Gastrocnemius medialis (tissue), 4 donors: ENCODE measurements around the gene JAML. TPM values are rescaled to one million over a fixed set of nuclear protein-coding genes. Genes with fewer than 3 reads are reported as not detected.

ENCODE experiments used
- ATAC-seq, 2 donors: fragments of 150-250 bp; one replicate each; pipeline ENCODE4 v1.9.1; 2016
- DNase-seq, 2 donors: peaks; one replicate each; pipeline ENCODE4 v3.0.0-alpha.2; 2019
- H3K27ac ChIP-seq, 4 donors: fragments of 200-600 bp; sonication (generic); 1 replicate in 1 of 4; 2 replicates in 3 of 4; pipeline ENCODE4 v1.5.1; 2016 to 2018; ENCODE audit warnings: mild to moderate bottlenecking in 2 of 4, moderate library complexity in 1 of 4
- H3K27me3 ChIP-seq, 3 donors: fragments of 200-600 bp; sonication (generic) in 2 of 3; 1 replicate in 1 of 3; 2 replicates in 2 of 3; pipeline versions ENCODE4 v1.5.1 to v1.6.0; 2016 to 2019; ENCODE audit warnings: mild to moderate bottlenecking in 1 of 3, moderate library complexity in 1 of 3
- H3K36me3 ChIP-seq, 2 donors: fragments of 200-600 bp; sonication (generic) in 1 of 2; one replicate each; pipeline ENCODE4 v1.5.1; 2017 to 2018
- H3K4me1 ChIP-seq, 2 donors: fragments of 200-600 bp; sonication (generic) in 1 of 2; one replicate each; pipeline ENCODE4 v1.5.1; 2016 to 2017; ENCODE audit warnings: mild to moderate bottlenecking in 2 of 2
- H3K4me3 ChIP-seq, 4 donors: fragments of 200-600 bp; sonication (generic) in 3 of 4; 1 replicate in 1 of 4; 2 replicates in 3 of 4; pipeline ENCODE4 v1.5.1; 2016 to 2019; ENCODE audit warnings: mild to moderate bottlenecking in 2 of 4
- H3K9me3 ChIP-seq, 3 donors: fragments of 200-600 bp; sonication (generic) in 2 of 3; 1 replicate in 1 of 3; 2 replicates in 2 of 3; pipeline ENCODE4 v1.5.1; 2016 to 2019
- POLR2A ChIP-seq, 2 donors: fragments of 450-650 bp; IDR thresholded peaks; one replicate each; pipeline ENCODE4 v1.6.1; 2017; ENCODE audit warnings: antibody characterized with exemption in 2 of 2, mild to moderate bottlenecking in 2 of 2, moderate library complexity in 2 of 2
- in situ Hi-C, 4 donors: fragments of 200-750 bp; cut with MboI; loops; one replicate each; pipeline versions ENCODE4 v1.15.0 to v1.8.0; 2017; ENCODE audit warnings: low sequenced_read_pairs in 4 of 4
- intact Hi-C: fragments of 100-400 bp; cut with DNase I; formaldehyde crosslinking; loops from one replicate; pipeline ENCODE4 v1.15.1; 2023; ENCODE audit warnings: low total_unique reads
- total RNA-seq, 4 donors: library from RNA; depleted of rRNA; stranded (reverse); fragments of >200 nt; gene quantifications; one replicate each; pipeline versions ENCODE4 v1.1.0 to v1.2.3, GENCODE V29; 2016
- TF ChIP-seq, protein P1 (sequence below), 5 experiments: fragments of 450-650 bp in 3 of 5; fragments of 200-600 bp in 2 of 5; sonication (generic) in 2 of 5; IDR thresholded peaks in 4 of 5; conservative IDR thresholded peaks in 1 of 5; 1 replicate in 4 of 5; 2 replicates in 1 of 5; pipeline ENCODE4 v1.5.1; 2016 to 2019; ENCODE audit warnings: antibody characterized with exemption in 5 of 5, mild to moderate bottlenecking in 3 of 5, moderate library complexity in 3 of 5

Gene JAML
- total RNA-seq, 4 donors from 2014 or later = 0.82 to 1.2 (median 0.91) TPM; not detected in 1

DNA sequence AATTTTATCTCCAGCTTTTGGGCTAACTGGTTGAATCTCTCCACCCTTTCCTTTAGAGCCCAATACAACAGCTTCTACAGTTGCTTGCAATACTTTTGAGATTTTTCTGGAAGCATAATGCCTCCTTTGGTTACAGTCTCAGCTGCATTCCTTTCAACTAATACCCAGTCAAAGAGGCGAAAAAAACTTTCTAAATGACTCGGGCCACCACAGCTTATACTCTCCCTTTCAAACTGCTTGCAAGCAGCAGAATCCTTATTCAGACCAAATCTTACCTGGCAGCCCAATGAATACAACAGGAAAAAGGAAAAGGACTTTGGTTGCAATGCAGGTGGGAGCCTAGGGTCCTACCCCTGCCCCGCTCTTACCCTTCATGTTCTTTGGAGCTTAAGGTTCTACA, 15.8 kb downstream of the JAML start:
- in situ Hi-C loops (loop anchor here in 1 of 4 donors (10.0 kb wide), 1 partner anchor 86 kb away; no protein-coding TSS in a partner anchor), intact Hi-C loops (no loop called here)
- peaks cover 0 to 11% (median 10%) of the 10 kb centered on the region in 3 donors for H3K27me3 ChIP-seq
- H3K36me3 ChIP-seq = no peaks in the 10 kb centered on the region
- TF ChIP-seq, protein P1, sequence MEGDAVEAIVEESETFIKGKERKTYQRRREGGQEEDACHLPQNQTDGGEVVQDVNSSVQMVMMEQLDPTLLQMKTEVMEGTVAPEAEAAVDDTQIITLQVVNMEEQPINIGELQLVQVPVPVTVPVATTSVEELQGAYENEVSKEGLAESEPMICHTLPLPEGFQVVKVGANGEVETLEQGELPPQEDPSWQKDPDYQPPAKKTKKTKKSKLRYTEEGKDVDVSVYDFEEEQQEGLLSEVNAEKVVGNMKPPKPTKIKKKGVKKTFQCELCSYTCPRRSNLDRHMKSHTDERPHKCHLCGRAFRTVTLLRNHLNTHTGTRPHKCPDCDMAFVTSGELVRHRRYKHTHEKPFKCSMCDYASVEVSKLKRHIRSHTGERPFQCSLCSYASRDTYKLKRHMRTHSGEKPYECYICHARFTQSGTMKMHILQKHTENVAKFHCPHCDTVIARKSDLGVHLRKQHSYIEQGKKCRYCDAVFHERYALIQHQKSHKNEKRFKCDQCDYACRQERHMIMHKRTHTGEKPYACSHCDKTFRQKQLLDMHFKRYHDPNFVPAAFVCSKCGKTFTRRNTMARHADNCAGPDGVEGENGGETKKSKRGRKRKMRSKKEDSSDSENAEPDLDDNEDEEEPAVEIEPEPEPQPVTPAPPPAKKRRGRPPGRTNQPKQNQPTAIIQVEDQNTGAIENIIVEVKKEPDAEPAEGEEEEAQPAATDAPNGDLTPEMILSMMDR (IDR thresholded peaks at IDR 0.05 in 4 of 5, conservative IDR thresholded peaks at IDR 0.05 in 1 of 5) = no peak
- TF ChIP-seq POLR2A (IDR thresholded peaks at IDR 0.05) = no peak
- ATAC-seq (no peak), DNase-seq (no peak)
- H3K4me3 ChIP-seq = no peak overlapping the region
- no peak overlapping the region for H3K27ac ChIP-seq
- no peaks in the 10 kb centered on the region for H3K4me1 ChIP-seq
- H3K9me3 ChIP-seq = no peaks in the 10 kb centered on the region

DNA sequence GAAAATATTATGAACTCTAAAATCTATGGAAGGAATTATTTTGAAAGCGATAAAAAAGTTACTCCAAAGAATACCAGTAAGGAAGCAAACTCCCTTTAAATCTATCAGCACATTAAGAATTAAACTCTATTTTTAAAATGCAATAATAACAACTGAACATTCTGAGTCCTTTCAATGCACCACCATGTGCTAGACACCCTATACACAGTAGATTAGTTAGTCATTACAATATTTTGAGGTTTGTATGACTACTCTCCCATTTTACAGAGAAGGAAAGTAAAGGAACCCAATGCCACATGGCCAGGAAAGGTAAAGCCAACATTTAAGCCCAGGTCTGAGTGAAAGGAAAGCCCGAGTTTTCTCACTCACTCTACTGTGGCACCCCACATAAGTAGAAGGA, 17.7 kb downstream of the JAML start:
- Histone ChIP-seq H3K27ac (no peak overlapping the region), H3K36me3 (no peaks in the 10 kb centered on the region), H3K27me3 (peaks cover 0 to 10% (median 8%) of the 10 kb centered on the region in 3 donors), H3K9me3 (no peaks in the 10 kb centered on the region), H3K4me3 (no peak overlapping the region), H3K4me1 (no peaks in the 10 kb centered on the region)
- TF ChIP-seq, protein P1 (IDR thresholded peaks at IDR 0.05 in 4 of 5, conservative IDR thresholded peaks at IDR 0.05 in 1 of 5) = no peak
- no peak for TF ChIP-seq POLR2A (IDR thresholded peaks at IDR 0.05)
- ATAC-seq (no peak), DNase-seq (no peak)
- in situ Hi-C loops = loop anchor here in 1 of 4 donors (10.0 kb wide), 1 partner anchor 88 kb away; no protein-coding TSS in a partner anchor
- intact Hi-C loops = no loop called here

DNA sequence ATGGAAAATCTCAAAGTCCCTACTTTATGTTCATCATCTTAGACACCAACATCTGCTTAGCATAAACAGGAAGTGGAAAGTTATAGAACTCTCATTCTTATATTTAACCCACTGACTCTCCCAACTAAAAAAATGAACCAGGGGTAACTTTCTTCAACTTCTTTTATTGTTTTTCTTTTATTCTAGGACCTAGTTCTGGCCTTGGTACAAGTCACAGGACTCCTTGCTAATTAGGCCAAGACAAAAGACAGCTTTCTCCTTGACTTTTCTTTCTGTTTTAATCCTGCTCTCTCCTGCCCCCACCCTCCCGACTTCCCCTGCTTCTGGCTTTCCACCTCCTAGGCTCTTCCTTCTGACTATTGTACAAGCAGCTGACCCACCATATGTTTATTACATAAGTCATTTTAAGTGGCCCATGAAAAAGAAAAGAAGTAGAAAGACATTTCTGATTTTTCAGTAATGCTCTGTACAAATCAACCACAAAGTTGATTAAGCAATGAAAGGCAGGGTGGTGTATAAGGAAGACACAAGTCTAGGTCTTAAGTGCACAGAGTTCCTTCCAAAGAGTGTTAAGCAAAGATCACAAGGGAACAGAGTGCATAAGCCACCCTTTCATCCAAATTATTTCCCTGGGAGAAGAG, 18.3 kb downstream of the JAML start:
- H3K4me1 ChIP-seq = no peaks in the 10 kb centered on the region

GRCh38 chr11:118205606-118206378, 19.0 kb downstream of the JAML start:
- no peaks in the 10 kb centered on the region for H3K4me1 ChIP-seq
- no peak for TF ChIP-seq POLR2A (IDR thresholded peaks at IDR 0.05)
- TF ChIP-seq, protein P1 (IDR thresholded peaks at IDR 0.05 in 4 of 5, conservative IDR thresholded peaks at IDR 0.05 in 1 of 5) = no peak
- in situ Hi-C loops = loop anchor here in 1 of 4 donors (10.0 kb wide), 1 partner anchor 89 kb away; no protein-coding TSS in a partner anchor
- no peak for DNase-seq
- no peak for ATAC-seq
- peak overlapping the region in 1 of 4 donors; percentile 4 for H3K27ac ChIP-seq
- H3K9me3 ChIP-seq = no peaks in the 10 kb centered on the region
- H3K36me3 ChIP-seq = no peaks in the 10 kb centered on the region
- no peak overlapping the region for H3K4me3 ChIP-seq
- H3K27me3 ChIP-seq = peaks cover 0 to 10% (median 8%) of the 10 kb centered on the region in 3 donors
- intact Hi-C loops = no loop called here

More for the DNA sequence above, 18.3 kb downstream of the JAML start:
- in situ Hi-C loops (loop anchor here in 1 of 4 donors (10.0 kb wide), 1 partner anchor 88 kb away; no protein-coding TSS in a partner anchor), intact Hi-C loops (no loop called here)
- peak in 1 of 2 donors; percentile 42 for ATAC-seq
- no peaks in the 10 kb centered on the region for H3K36me3 ChIP-seq
- peak overlapping the region in 1 of 4 donors; percentile 4 for H3K27ac ChIP-seq
- peaks cover 0 to 10% (median 8%) of the 10 kb centered on the region in 3 donors for H3K27me3 ChIP-seq
- H3K9me3 ChIP-seq = no peaks in the 10 kb centered on the region
- DNase-seq = no peak
- no peak for TF ChIP-seq POLR2A (IDR thresholded peaks at IDR 0.05)
- TF ChIP-seq, protein P1 (IDR thresholded peaks at IDR 0.05 in 4 of 5, conservative IDR thresholded peaks at IDR 0.05 in 1 of 5) = no peak
- no peak overlapping the region for H3K4me3 ChIP-seq
